ENCODE results near the gene SHC3.

Gene SHC3

GRCh38 chr9:89008744-89009545 is 169.7 kb downstream of the SHC3 start:
- no peak overlapping the region for H3K27ac ChIP-seq
- no peak for DNase-seq (ENCODE audit: low read depth, low spot score)

- DNase-seq (ENCODE audit: low read depth, low spot score): no peak
- no peak overlapping the region for H3K27ac ChIP-seq
Measured at GRCh38 chr9:89008055-89008743, 170.4 kb downstream of the SHC3 start.

GRCh38 chr9:89006996-89007967 is 171.3 kb downstream of the SHC3 start:
- H3K27ac ChIP-seq: no peak overlapping the region
- DNase-seq (ENCODE audit: low read depth, low spot score): no peak

- DNase-seq (ENCODE audit: low read depth, low spot score): no peak
- no peak overlapping the region for H3K27ac ChIP-seq
Measured at GRCh38 chr9:89006267-89006666, 172.4 kb downstream of the SHC3 start.

- DNase-seq (ENCODE audit: low read depth, low spot score): no peak
- no peak overlapping the region for H3K27ac ChIP-seq
Measured at GRCh38 chr9:89005323-89005722, 173.3 kb downstream of the SHC3 start.

- no peak overlapping the region for H3K27ac ChIP-seq
- no peak for DNase-seq (ENCODE audit: low read depth, low spot score)
Measured at GRCh38 chr9:89002987-89003386, 175.6 kb downstream of the SHC3 start.

GRCh38 chr9:89001917-89002540 is 176.6 kb downstream of the SHC3 start:
- H3K27ac ChIP-seq: no peak overlapping the region
- no peak for DNase-seq (ENCODE audit: low read depth, low spot score)

GRCh38 chr9:89000973-89001916 is 177.4 kb downstream of the SHC3 start:
- no peak for DNase-seq (ENCODE audit: low read depth, low spot score)
- H3K27ac ChIP-seq: no peak overlapping the region

- DNase-seq (ENCODE audit: low read depth, low spot score): no peak
- no peak overlapping the region for H3K27ac ChIP-seq
Measured at GRCh38 chr9:89000371-89000781, 178.2 kb downstream of the SHC3 start.

- DNase-seq (ENCODE audit: low read depth, low spot score): no peak
- H3K27ac ChIP-seq: no peak overlapping the region
Measured at GRCh38 chr9:88998911-88999310, 179.7 kb downstream of the SHC3 start.

- H3K27ac ChIP-seq: no peak overlapping the region
- no peak for DNase-seq (ENCODE audit: low read depth, low spot score)
Measured at GRCh38 chr9:88998503-88998902, 180.1 kb downstream of the SHC3 start.

GRCh38 chr9:88997646-88998045 is 181.0 kb downstream of the SHC3 start:
- no peak for DNase-seq (ENCODE audit: low read depth, low spot score)

GRCh38 chr9:88996921-88997235 is 181.7 kb downstream of the SHC3 start:
- no peak for DNase-seq (ENCODE audit: low read depth, low spot score)
- no peak overlapping the region for H3K27ac ChIP-seq

More at GRCh38 chr9:88997646-88998045, 181.0 kb downstream of the SHC3 start:
- H3K27ac ChIP-seq: no peak overlapping the region

GRCh38 chr9:88996046-88996920 is 182.3 kb downstream of the SHC3 start:
- DNase-seq (ENCODE audit: low read depth, low spot score): no peak
- no peak overlapping the region for H3K27ac ChIP-seq

GRCh38 chr9:88995627-88996026 is 183.0 kb downstream of the SHC3 start:
- no peak overlapping the region for H3K27ac ChIP-seq
- no peak for DNase-seq (ENCODE audit: low read depth, low spot score)

- H3K27ac ChIP-seq: no peak overlapping the region
Measured at GRCh38 chr9:88995200-88995577, 183.4 kb downstream of the SHC3 start.

GRCh38 chr9:88994469-88995199 is 184.0 kb downstream of the SHC3 start:
- H3K27ac ChIP-seq: no peak overlapping the region
- DNase-seq (ENCODE audit: low read depth, low spot score): no peak

More at GRCh38 chr9:88995200-88995577, 183.4 kb downstream of the SHC3 start:
- no peak for DNase-seq (ENCODE audit: low read depth, low spot score)
